MCF 10A (cell line): ENCODE data around the gene LYZ. TPM values are rescaled to one million over a fixed set of nuclear protein-coding genes. Genes with fewer than 3 reads are reported as not detected.
"Not testable (repeated sequence)": the region's sequence is repeated elsewhere in the genome, so short reads cannot be mapped to it uniquely, and the experiment has no call there.

Experiments used
- BruUV-seq: library from RNA; stranded (reverse); fragments of 400-500 nt; replicated peaks from 2 replicates; lab custom pipeline; 2021; lab: Mats Ljungman, UMichigan
- CTCF ChIA-PET: fragments of 300-600 bp; sonication (Branson Sonifier 250); formaldehyde crosslinking; extraction: SDS; loops from one replicate; lab custom pipeline; 2021; ENCODE audit warnings: antibody characterized with exemption, inconsistent platforms; lab: Yijun Ruan, JAX
- POLR2A ChIA-PET: fragments of 300-600, 350-650 bp; sonication (Branson Sonifier 250); formaldehyde crosslinking; extraction: SDS; loops from one replicate; lab custom pipeline; 2020; ENCODE audit warnings: antibody characterized with exemption, inconsistent platforms; lab: Yijun Ruan, JAX
- DNase-seq: peaks from one replicate; pipeline ENCODE4 v3.0.0-alpha.2; 2018; ENCODE audit not compliant: unreplicated experiment
- H3K27ac Mint-ChIP-seq: one replicate; pipeline ENCODE4 v1.8.0; 2022; ENCODE audit warnings: mild to moderate bottlenecking, low read depth, mixed read lengths; ENCODE audit not compliant: unreplicated experiment
- H3K27me3 Mint-ChIP-seq: one replicate; pipeline ENCODE4 v1.8.0; 2022; ENCODE audit warnings: mixed read lengths; ENCODE audit not compliant: insufficient read depth, unreplicated experiment
- H3K36me3 Mint-ChIP-seq: one replicate; pipeline ENCODE4 v1.8.0; 2022; ENCODE audit warnings: mild to moderate bottlenecking, moderate library complexity, mixed read lengths; ENCODE audit not compliant: insufficient read depth, unreplicated experiment
- H3K4me1 Mint-ChIP-seq: one replicate; pipeline ENCODE4 v1.8.0; 2022; ENCODE audit warnings: mixed read lengths; ENCODE audit not compliant: insufficient read depth, unreplicated experiment
- H3K4me3 Mint-ChIP-seq: one replicate; pipeline ENCODE4 v1.8.0; 2022; ENCODE audit warnings: mild to moderate bottlenecking, moderate library complexity, mixed read lengths; ENCODE audit not compliant: unreplicated experiment
- H3K9me3 Mint-ChIP-seq: one replicate; pipeline ENCODE4 v1.8.0; 2022; ENCODE audit warnings: mixed read lengths; ENCODE audit not compliant: unreplicated experiment
- intact Hi-C: fragments of 100-400 bp; cut with micrococcal nuclease; formaldehyde crosslinking; loops from 2 replicates; pipeline ENCODE4 v1.14.1; 2022
- total RNA-seq: library from RNA; stranded (reverse); gene quantifications from 2 replicates; pipeline ENCODE4 v1.2.3, GENCODE V29; 2022
- TF ChIP-seq, protein P1 (sequence below): fragments of 200-600 bp; IDR thresholded peaks from one replicate; pipeline ENCODE4 v1.8.0; 2022; ENCODE audit warnings: antibody characterized with exemption, mild to moderate bottlenecking; ENCODE audit not compliant: unreplicated experiment

Gene LYZ
- total RNA-seq, 1 experiment from 2014 or later: not detected

DNA sequence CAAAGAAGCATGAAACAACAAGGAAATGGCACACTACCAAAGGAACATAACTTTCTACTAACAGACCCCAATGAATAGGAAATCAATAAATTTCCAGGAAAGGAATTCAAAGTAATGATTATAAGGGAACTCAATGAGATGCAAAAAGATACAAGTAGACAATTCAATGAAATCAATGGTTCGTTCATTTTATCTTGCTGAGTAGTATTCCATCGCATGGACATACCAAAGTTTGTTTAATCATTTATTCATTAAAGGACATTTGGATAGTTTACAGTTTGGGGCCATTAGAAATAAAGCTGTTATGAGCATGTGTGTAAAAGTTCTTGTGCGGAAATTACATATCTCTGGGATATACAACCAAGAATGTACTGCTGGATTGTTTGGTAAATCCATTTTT, 35.0 kb upstream of the LYZ start:
- intact Hi-C loops: no loop called here
- H3K4me3 Mint-ChIP-seq: no peak overlapping the region
- H3K4me1 Mint-ChIP-seq: no peaks in the 10 kb centered on the region
- TF ChIP-seq, protein P1, sequence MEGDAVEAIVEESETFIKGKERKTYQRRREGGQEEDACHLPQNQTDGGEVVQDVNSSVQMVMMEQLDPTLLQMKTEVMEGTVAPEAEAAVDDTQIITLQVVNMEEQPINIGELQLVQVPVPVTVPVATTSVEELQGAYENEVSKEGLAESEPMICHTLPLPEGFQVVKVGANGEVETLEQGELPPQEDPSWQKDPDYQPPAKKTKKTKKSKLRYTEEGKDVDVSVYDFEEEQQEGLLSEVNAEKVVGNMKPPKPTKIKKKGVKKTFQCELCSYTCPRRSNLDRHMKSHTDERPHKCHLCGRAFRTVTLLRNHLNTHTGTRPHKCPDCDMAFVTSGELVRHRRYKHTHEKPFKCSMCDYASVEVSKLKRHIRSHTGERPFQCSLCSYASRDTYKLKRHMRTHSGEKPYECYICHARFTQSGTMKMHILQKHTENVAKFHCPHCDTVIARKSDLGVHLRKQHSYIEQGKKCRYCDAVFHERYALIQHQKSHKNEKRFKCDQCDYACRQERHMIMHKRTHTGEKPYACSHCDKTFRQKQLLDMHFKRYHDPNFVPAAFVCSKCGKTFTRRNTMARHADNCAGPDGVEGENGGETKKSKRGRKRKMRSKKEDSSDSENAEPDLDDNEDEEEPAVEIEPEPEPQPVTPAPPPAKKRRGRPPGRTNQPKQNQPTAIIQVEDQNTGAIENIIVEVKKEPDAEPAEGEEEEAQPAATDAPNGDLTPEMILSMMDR: no peak
- no peak for DNase-seq
- CTCF ChIA-PET: interaction anchor here (0.6 to 0.7 kb wide), 2 partner anchors 217 to 1481 kb away, joined by 3 to 4 read pairs; no protein-coding TSS in a partner anchor
- no peak overlapping the region for H3K27ac Mint-ChIP-seq
- H3K27me3 Mint-ChIP-seq: no peaks in the 10 kb centered on the region
- no peaks in the 10 kb centered on the region for H3K36me3 Mint-ChIP-seq
- POLR2A ChIA-PET: no interaction called here
- no TSS peak for BruUV-seq
- H3K9me3 Mint-ChIP-seq: peaks cover 9% of the 10 kb centered on the region

DNA sequence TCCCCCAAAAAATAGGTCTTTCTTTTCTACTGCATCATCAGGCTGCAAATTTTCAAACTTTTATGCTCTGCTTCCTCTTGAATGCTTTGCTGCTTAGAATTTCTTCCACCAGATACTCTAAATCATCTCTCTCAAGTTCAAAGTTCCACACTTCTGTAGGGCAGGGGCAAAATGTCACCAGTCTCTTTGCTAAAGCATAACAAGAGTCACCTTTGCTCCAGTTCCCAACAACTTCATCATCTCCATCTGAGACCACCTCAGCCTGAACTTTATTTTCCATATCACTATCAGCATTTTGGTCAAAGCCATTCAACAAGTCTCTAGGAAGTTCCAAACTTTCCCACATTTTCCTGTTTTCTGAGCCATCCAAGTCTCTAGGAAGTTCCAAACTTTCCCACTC, 31.4 kb upstream of the LYZ start:
- H3K4me1 Mint-ChIP-seq, H3K4me3 Mint-ChIP-seq, H3K27ac Mint-ChIP-seq, BruUV-seq, CTCF ChIA-PET, H3K36me3 Mint-ChIP-seq, DNase-seq, H3K9me3 Mint-ChIP-seq, intact Hi-C loops, POLR2A ChIA-PET: not testable (repeated sequence)
- peaks cover 26% of the 10 kb centered on the region for H3K27me3 Mint-ChIP-seq

DNA sequence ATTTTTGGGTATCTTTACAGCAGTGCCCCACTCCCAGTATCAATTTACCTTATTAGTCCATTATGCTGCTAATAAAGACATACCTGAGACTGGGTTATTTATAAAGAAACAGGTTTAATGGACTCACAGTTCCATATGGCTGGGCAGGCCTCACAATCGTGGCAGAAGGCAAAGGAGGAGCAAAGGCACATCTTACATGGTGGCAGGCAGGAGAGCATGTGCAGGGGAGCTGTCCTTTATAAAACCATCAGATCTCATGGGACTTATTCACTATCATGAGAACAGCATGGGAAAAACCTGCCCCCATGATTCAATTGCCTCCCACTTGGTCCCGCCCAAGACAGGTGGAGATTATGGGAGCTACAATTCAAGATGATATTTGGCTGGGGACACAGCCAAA, 30.9 kb upstream of the LYZ start:
- H3K36me3 Mint-ChIP-seq, BruUV-seq, H3K9me3 Mint-ChIP-seq, H3K4me1 Mint-ChIP-seq, H3K4me3 Mint-ChIP-seq, POLR2A ChIA-PET, H3K27ac Mint-ChIP-seq, intact Hi-C loops, DNase-seq: not testable (repeated sequence)
- H3K27me3 Mint-ChIP-seq: peaks cover 26% of the 10 kb centered on the region
- CTCF ChIA-PET: interaction anchor here (0.6 to 1.1 kb wide), 2 partner anchors 163 to 570 kb away, joined by 3 read pairs; no protein-coding TSS in a partner anchor

DNA sequence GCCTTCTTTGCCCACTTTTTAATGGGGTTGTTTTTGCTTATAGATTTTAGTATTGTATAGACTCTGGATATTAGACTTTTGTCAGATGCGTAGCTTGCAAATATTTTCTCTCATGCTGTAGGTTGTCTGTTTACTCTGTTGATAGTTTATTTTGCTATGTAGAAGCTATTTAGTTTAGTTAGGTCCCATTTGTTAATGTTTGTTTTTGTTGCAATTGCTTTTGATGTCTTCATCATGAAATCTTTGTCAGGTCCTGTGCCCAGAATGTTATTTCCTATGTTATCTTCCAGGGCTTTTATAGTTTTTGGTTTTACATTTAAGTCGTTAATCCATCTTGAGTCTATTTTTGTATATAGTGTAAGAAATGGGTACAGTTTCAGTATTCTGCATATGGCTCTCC, 30.0 kb upstream of the LYZ start:
- ChIA-PET POLR2A (no interaction called here), CTCF (interaction anchor here (1.1 kb wide), 1 partner anchor 571 kb away, joined by 3 read pairs; no protein-coding TSS in a partner anchor)
- BruUV-seq: no TSS peak
- intact Hi-C loops: no loop called here
- TF ChIP-seq, protein P1: no peak
- H3K4me3 Mint-ChIP-seq: no peak overlapping the region
- no peak for DNase-seq
- no peaks in the 10 kb centered on the region for H3K36me3 Mint-ChIP-seq
- H3K27ac Mint-ChIP-seq: no peak overlapping the region
- peaks cover 26% of the 10 kb centered on the region for H3K27me3 Mint-ChIP-seq
- peaks cover 9% of the 10 kb centered on the region for H3K9me3 Mint-ChIP-seq
- H3K4me1 Mint-ChIP-seq: no peaks in the 10 kb centered on the region

DNA sequence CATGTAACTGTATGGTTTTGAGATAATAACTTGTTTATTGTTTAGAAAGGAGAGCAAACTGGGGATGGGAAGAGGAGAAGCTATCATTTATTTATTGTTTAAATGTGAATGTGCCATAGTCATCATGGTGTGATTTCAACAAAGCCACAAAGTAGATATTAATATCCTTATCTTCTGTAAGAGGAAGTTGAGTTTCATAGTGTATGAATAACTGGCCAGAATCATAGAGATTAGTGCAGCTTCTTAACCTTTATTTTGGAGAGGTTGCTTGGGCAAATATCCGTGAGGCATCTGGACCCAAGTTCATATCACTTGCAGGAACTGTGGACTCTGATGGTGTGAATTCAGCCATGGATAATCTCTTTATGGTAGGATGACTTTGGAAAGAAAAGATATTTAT, 26.8 kb upstream of the LYZ start:
- intact Hi-C loops: no loop called here

More for the DNA sequence above, 26.8 kb upstream of the LYZ start:
- DNase-seq: no peak
- peaks cover 28% of the 10 kb centered on the region for H3K27me3 Mint-ChIP-seq
- H3K4me1 Mint-ChIP-seq: no peaks in the 10 kb centered on the region
- BruUV-seq: no TSS peak
- ChIA-PET CTCF (interaction anchor here (0.9 kb wide), 1 partner anchor 8 kb away, joined by 3 read pairs; no protein-coding TSS in a partner anchor), POLR2A (interaction anchor here (0.7 kb wide), 1 partner anchor 38 kb away, joined by 3 read pairs; no protein-coding TSS in a partner anchor)
- no peak overlapping the region for H3K27ac Mint-ChIP-seq
- H3K4me3 Mint-ChIP-seq: no peak overlapping the region
- H3K36me3 Mint-ChIP-seq: no peaks in the 10 kb centered on the region
- TF ChIP-seq, protein P1: no peak
- peaks cover 9% of the 10 kb centered on the region for H3K9me3 Mint-ChIP-seq
